TTC549 (cell line): ENCODE data around the gene TIMM17B.
A peak's percentile ranks its signal among the peaks of the same experiment; 100 is the strongest.

Experiments used
- FAIRE-seq: peaks from 2 replicates; lab custom pipeline; 2012; peaks lifted over from hg19 to GRCh38; lab: Jason Lieb, UNC

The TIMM17B gene

DNA sequence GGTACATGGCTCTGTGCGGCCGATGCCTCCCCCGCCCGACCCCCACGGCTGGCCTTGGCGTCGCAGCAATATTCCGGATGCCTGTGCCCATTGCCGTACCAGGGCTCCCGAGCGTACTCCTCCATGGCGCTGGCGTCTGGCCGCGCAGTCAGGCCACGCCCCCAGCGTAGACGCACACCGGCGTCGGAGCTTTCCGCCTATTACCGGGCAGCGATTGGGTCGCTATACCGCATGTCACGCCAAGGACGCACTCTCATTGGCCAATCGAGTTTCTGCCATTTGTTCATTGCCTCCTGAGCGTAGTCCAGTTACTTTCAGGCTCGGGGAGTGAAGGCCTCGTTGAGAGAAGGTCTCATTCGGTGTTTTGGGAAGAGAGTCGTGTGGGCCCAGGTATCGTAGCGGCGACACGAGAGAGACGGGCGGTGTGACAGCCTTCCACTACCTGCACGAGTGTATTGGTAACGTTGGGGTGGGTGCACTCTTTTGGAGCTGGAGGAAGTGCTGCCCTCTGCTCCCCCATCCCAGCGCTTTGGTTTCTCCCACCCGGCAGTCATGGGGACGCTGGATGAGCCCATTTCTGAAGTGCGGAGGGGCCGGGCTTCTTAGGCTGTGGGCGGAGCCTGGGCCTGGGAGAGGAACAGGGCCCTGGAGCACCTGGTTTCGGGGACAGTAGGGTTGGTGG lies at the start of gene TIMM17B, which contains the start of gene PQBP1:
Gene TIMM17B, minus strand, starts transcription at position 144 of the 682 bp plus-strand sequence. Its CDS starts 19 bp downstream, at position 125.
Gene PQBP1, plus strand, starts transcription at position 306 of the 682 bp plus-strand sequence. CDS start 580 bp downstream, outside the sequence.
- FAIRE-seq, result peak; percentile 79

DNA sequence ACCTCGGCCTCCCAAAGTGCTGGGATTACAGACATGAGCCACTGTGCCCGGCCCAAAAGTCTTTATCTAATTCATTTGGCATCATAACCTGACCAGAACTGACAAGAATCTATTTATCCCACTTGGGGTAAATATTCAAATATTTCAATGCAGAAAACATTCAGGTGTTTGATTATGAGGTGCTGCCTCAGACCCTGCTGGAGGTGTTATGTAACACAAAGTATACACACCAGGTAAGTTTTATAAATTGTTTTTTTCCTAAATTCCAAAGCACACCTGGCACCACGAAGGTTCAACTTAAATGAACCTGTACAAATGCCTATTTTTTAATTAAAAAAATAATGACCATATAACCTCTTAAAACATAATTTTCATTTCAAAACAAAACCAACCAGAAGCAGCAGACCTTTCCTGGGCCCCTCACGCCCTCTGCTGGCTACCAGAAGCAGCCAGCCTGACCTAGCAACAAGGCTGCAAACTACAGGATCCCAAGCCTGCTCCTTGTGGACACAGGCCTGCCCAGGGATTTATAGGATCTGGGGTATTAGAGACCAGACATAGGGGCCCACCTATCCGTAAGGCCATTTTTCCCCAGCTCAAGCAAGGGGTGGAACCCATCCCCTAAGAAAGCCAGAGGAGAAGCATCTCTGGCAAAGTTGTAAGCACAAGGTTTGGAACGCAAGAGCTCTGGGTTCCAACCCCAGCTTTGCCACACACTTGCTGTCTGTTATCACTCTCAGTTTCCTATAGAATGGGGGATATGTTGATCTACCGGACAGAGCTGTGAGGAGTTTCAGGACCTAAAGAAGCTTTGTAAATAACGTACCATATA lies 48.2 kb upstream of the TIMM17B start:
- FAIRE-seq, result peak; percentile 3

DNA sequence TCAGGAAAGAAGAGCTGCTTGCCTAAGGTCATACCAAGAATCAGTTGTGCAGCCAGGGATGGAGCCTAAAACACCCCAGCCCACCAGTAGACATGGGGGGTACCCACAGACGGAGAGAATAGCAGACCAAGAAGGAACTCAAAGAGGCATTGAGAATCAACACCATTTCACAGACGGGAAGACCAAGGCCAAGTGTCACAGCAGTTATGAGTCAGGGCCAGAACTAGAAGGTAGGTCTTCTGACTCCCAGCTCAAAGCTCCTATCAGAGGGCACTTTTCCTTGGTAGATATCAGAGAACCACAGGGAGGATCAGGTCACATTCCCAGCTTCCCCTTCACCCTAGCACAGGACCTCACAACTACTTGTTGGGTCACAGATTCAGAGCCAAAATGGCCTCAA lies 45.3 kb upstream of the TIMM17B start:
- FAIRE-seq, result no peak

DNA sequence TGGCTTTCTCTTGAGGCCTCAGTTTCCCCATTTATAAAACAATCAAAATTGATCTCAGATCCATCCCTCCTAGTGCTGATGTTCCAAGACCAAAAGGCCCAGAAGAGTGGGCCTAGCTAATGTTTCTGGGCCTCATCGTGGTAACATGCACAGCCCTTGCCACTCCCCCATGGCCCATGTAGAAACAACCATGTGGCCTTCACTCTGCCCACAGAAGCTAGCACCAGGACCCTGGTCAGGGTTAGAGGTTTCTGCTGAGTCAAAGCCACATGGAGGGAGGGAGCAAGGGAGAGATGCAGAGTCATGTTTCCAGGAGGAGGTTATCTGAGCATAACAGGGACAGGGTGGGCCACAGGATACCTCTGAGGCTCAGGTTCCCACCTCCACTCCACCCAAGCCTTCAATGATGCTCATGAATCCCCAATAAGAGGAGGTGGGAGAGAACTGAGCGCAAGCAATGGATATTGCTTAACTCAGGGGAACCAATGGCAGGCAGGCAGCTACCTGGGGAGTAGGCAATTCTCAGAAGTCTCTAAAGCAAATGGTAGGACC lies 42.9 kb upstream of the TIMM17B start:
- FAIRE-seq, result no peak

DNA sequence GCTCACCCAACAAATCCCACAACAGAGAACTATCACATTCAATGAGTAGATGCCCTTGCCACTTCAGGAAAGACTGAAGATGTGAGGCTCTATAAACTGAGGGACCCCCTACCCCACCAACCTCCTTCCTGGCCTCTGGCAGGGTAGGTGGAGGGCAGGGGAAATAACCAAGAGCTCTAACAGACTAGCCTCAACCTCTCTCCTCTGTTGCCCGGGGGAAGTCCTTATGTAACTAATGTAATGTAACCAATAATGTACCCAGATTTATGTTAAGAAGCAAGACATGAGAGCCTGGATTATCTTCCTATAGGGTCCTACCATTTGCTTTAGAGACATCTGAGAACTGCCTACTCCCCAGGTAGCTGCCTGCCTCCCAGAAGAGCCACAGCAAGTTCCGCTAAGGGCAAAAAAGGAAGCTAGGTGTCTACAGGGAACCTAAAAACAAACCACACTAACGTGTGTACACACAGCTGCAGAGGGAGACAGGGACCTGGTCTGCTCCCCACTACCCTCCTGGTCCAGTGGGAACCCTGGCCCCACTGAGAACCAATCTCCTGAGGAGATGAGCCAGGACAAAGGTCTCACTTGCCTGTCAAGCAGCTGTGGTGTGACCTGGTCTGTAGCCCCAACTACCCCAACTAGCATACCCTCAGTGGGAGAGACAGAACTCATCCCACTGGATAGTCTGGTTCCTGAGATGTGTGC lies 42.1 kb upstream of the TIMM17B start:
- no peak for FAIRE-seq

DNA sequence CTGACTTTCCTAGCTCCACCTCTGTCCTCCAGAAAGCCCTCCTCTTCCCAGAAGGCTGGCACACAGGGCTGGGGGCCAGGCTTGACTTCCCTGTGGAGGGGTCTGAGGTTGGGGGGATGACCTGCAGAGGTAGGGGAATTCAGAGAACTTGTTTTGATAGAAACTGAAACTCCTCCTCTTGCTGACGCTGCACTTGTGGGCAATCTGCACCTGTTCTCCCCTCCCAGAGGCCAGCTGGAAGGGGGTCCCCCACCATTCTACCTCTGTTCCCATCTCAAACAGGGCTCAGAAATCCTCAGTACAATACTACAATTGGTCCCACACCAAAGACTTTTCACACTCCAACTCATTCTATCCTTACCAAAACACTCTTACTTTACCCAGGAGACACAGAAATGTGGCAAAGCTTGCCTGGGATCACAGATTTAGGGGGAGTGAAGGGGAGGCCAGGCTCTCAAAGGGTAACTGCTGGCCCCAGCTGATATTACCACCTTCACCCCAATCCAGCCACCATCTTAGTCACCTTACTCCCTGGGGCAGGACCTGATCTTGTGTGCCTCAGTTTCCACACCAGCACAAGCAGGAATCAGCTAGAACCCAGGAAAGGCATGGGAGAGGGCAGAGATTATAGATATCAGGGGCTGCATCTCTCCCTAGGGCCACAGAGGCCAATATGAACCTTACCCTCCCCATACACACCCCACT lies 41.3 kb upstream of the TIMM17B start:
- no peak for FAIRE-seq

DNA sequence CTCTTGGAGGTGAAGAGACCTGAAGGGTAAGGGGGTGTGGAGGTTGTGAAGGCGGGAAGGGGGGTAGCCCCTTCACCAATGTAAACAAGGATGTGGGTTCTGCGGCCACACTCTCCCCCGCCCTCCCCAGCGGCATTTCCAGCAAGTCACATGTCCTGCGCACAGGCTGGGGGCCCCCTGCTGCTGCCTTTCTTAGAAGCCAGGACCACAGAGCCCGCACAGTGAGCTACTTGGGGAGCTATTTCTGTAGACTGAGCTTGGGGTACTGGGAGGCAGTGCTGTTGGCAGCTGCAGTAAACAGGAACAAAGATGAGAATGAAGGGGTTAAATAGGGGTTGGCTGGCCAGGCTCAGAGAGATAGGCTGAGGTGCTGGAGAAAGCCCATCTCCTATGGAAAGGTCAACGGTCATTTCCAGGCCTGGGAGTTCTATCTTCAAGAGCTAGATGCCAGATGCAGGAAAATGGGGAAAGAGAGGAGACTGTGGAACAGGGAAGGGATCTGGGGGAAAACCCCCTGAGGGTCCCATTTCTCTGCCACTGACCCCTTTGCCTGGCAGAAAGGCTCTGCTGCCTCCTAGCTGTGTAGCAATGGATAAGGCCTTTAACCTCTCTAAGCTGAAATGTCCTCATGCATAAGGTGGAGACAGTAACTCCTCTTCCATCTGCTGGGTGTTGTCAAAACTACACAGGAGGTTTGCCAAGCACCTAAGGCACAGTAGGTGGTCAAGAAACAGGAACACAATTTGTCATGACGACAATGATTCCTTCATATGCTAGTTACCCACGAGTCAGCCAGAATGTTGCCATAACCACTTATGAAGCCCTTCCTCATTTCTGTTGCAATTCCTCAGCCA lies 39.7 kb upstream of the TIMM17B start:
- no peak for FAIRE-seq

DNA sequence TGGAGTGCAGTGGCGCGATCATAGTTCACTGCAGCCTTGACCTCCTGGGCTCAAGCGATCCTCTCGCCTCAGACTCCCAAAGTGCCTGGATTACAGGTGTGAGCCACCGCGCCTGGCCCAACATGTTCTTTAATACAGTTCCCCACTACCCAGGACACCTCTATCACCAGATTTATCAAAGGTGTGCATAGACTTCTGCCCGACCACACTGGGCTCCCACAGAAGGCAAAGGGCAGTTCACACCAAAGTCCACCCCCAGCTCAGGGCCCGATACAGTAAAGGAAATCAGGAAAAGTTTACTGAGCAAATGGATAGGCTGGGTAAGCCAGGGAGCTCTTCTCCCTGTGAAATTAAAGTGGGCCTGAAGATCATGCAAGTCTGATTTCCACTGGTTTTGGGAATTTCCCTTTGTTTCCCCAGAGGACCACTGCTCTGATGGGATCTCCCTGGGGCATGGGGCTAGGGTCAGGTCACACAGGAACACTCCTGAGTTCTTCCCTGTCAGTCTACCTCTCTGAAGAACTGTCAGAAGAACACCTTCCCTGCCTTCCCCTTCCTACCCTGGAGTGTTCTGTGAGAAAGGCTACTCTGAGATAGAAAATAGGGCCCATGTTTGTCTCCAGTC lies 39.0 kb upstream of the TIMM17B start:
- no peak for FAIRE-seq

DNA sequence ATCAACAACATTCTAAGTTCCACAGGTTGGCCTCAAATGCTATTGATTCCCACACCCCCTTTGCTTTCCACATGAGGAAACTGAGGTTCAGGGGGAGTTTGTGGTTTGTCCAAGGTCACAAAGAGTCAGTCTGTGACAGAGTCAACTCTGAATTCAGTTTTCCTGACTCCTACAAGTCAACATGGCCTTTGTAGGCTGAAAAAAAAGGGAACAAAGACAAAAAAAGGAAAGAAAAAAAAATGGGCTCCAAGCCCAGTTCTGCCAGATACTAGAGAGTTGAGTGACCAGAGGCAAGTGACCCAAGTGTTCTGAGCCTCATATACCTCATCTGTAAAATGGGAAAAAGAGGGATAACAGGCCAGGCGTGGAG lies 37.7 kb upstream of the TIMM17B start:
- FAIRE-seq, result no peak

DNA sequence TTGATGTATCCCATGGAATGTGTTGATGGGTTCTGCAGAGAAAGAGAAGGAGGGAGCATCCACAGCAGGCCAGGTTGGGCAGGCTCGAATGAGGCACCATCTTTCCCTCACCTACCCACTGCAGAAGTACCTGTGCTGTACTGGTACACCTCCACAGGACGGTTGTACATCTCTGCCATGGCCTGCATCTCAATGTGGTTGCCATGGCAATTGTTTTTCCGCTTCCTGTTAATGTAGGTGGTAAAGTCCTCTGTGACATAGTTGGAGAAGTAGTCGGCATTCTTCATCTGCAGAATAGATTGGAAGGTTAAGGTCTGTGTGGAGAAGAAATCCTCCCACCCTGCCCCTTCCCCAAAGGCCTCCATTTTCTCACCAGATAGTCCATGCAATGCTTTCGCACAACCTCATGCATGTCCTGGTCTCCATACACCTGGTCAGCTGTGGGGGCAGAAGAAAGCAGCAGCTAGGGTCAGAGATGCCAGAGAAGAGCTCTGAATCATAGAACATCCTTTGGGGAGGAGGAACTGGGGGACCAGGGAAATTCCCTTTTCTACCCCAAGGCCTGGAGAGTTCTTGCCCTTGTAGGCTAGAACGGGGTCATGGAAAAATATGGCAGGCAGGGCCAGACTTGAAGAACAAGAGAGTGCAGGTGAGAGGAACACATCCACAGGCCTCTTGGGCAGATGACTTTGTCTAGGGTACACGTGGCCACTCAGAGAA lies 37.2 kb upstream of the TIMM17B start:
- FAIRE-seq, result no peak

DNA sequence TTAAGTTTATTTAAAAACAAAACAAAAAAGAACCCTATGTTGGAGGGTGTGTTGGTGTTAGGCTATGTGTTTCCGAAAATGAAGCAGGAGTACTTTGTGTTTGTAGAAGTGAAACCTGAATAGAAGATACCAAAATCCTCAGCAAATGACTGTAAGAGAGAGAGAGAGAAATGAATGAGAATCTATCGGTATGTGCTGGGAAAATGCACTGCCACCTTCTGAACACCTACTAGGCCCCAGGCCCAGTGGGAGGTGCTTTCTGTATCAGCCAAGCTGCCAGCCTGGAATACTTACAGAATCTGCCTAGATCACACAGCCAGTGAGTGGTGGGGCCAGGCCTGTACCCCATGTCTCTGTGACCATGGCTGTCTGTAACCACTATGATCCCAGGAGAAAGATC lies 36.2 kb upstream of the TIMM17B start:
- no peak for FAIRE-seq

DNA sequence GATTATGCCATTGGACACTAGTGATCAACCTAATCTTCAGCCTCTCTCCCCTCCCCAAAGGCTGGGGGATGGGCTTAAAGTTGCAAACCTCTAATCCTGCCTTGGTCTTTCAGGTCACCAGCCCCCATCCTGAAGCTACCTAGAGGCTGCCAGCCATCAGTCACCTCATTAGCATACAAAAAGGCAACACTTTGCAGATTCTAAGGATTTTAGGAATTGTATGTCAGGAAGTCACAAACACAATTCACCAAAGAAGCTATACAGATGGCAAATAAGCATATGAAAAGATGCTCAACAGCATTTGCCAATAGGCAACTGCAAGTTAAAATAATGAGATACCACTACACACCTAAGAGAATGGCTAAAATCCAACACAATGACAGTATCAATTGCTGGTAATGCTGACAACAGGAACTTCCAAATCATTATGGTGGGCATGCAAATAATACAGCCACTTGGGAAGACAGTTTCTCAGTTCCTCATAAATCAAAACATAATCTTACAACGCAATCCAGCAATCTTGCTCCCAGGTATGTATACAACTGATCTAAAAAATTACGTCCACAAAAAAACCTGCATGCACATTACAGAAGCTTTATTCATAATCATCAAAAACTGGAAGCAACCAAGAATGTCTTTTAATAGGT lies 30.3 kb upstream of the TIMM17B start:
- FAIRE-seq, result no peak

DNA sequence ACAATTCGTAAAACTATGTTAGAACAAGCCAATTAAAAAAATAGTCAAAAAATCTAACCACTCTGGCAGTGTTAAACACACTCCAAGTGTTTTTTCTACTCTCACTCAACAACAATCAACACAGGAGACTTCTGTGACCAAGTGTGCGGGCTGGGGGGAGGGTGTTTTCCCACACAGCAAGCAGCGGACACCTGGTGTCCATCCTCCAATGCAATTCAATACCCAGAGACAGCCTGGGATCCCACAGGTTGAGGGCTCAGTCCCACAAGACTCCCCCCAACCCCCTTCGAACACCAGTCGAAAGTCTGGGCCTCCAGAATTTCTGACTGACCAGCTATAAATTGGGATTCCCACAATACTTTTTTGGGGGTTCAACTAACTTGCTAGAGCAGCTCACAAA lies 29.6 kb upstream of the TIMM17B start:
- FAIRE-seq, result no peak

DNA sequence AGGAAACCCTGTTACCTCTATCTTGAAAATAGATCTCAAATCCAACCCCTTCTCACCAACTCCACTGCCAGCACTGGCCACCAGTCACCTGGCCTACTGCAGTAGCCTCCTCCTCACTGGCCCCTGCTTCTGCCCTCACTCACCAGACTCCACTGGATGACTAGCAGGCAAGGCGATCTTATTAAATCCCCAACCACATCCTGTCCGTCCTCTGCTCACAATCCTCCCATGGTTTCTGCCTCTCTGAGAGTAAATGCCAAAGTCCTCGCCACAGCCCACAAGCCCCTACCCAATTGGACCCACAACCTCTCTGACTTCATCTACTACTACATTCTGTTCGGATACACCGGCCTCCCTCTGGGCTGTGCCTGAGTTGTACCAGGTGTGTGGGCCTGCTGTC lies 26.7 kb upstream of the TIMM17B start:
- no peak for FAIRE-seq

DNA sequence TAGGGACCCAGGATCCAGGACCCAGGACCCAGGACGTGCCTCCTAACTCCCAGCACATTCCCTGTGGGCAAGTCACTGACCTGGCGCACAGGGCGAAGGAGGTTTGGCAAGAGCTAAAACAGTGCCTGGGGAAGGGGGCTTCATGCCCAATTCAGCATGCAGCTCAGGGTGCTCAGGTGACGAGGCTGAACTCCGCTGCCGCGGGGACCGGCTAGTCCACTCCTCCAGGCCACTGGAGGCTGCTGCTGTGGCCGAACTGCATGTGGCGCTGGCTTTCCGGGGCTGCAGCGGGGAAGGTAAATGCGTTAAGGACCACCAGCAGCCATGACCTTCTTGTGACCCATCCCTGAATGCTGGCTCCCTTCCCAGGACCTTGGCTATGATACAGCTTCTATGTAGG lies 26.2 kb upstream of the TIMM17B start:
- FAIRE-seq, result no peak

DNA sequence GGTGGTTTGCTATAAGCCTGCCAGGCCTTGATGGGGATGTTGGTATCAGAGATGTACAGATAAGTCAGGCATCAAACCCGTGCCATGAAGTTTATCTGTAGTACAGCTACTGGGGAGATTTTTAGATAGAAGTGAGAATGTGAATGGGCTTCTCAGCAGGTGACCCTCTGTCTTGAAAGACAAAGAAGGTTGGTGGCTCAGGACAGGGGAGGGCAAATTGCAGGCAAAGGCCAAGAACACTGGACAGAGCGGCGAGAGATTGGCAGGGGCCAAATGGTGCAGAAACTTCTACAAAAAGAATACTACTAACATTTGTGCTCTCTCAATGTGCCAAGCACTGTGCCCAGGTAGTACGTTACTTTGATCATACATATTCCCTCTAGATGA lies 23.1 kb upstream of the TIMM17B start:
- no peak for FAIRE-seq

DNA sequence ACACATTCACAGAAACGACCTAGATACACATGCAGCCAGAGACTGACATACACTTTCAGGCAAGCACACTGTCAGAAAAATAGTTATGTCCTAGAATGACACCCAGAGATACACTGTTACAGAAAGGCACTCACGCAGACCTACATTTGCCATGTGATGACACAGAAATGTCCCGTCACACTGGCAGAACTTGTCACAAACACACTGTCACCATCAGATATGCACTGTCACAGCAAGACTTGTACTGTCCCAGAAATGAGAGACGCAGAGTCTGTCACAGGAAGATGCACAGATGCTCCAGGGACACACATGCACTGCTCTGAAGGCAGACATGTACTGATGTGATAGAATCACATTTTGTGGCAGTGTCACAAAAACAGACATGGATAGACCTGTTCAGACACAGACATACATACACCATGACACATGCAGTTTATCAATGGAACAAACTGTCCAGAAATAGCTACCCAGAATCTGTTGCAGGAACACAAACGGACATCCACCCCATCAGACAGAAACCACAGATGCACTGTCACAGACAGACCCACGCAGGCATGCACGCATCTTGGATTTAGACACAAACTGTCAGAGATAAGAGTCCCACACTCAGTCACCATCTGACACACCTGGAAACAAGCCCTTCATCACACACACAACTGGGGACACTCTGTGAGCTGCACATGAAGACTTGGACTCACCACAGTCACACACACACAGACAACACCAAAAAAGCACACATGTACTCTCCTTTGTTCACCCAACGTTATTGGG lies 22.6 kb upstream of the TIMM17B start:
- no peak for FAIRE-seq

DNA sequence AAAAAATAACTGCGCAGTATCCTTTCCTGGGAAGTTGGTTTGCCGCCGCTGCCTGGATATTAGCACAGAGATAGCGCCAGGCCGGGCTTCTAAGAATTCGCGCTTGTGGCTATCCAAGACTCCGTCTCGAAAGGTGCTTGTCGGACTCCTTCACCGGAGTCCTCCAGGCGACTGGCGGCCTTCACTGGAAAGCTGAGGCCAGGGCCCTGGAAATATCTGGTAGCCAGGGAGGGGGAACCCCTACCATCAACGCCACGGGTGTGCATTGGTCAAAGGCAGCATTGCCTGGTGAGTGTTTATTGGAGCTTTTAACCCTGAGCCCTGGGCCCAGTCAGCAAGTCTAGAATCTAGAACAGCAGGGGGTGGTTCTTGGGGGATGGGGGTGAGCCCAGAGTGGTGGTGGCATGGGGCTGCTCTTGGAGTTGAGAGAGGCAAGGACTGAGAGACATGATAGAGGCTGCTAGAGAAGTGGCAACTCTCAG lies 21.8 kb upstream of the TIMM17B start:
- FAIRE-seq, result no peak
